SU-DHL-6 (cell line): ENCODE data around the gene HIPK4.

Source experiments
- H2AFZ ChIP-seq: fragments of 200-600 bp; sonication (generic); 2 replicates; pipeline ENCODE4 v1.6.1; 2014; ENCODE audit warnings: low read depth, mild to moderate bottlenecking, moderate library complexity, mixed read lengths, antibody characterized with exemption, low read length; ENCODE audit not compliant: severe bottlenecking
- H3F3A ChIP-seq: fragments of 200-600 bp; shearing (Covaris generic); 2 replicates; pipeline ENCODE4 v1.6.0; 2016; ENCODE audit warnings: antibody characterized with exemption, mild to moderate bottlenecking; ENCODE audit not compliant: insufficient read depth
- H3K27ac ChIP-seq: fragments of 200-600 bp; sonication (generic); 2 replicates; pipeline ENCODE4 v1.5.1; 2016; ENCODE audit warnings: low read depth, mild to moderate bottlenecking, low read length, moderate library complexity, mixed read lengths
- H3K27me3 ChIP-seq: fragments of 200-600 bp; sonication (generic), shearing (Covaris generic); 2 replicates; pipeline ENCODE4 v1.6.0; 2014; ENCODE audit warnings: mild to moderate bottlenecking, low read length
- H3K36me3 ChIP-seq: fragments of 200-600 bp; sonication (generic); 2 replicates; pipeline ENCODE4 v1.6.1; 2014; ENCODE audit warnings: mild to moderate bottlenecking, low read length, mixed read lengths
- H3K4me2 ChIP-seq: fragments of 300-600, 200-600 bp; shearing (Covaris generic), sonication (generic); 2 replicates; pipeline ENCODE4 v1.6.0; 2014; ENCODE audit warnings: low read length, low read depth, mild to moderate bottlenecking; ENCODE audit not compliant: poor library complexity, severe bottlenecking
- H3K4me3 ChIP-seq: fragments of 200-600 bp; sonication (generic); 2 replicates; pipeline ENCODE4 v1.5.1; 2014; ENCODE audit warnings: antibody characterized with exemption, low read length, mild to moderate bottlenecking, mixed read lengths; ENCODE audit not compliant: insufficient read depth, poor library complexity, severe bottlenecking
- H3K79me2 ChIP-seq: fragments of 200-600 bp; sonication (generic); 2 replicates; pipeline ENCODE4 v1.6.1; 2014; ENCODE audit warnings: mild to moderate bottlenecking, low read length, moderate library complexity; ENCODE audit not compliant: insufficient read depth
- H3K9ac ChIP-seq: fragments of 200-600 bp; sonication (generic); 2 replicates; pipeline ENCODE4 v1.7.0; 2014; ENCODE audit warnings: mild to moderate bottlenecking, low read length
- H3K9me2 ChIP-seq: fragments of 200-600 bp; sonication (generic); replicated peaks from 2 replicates; pipeline ENCODE4 v1.6.1; 2014; ENCODE audit warnings: low read length; ENCODE audit not compliant: insufficient read depth
- H3K9me3 ChIP-seq: fragments of 200-600 bp; sonication (generic); 2 replicates; pipeline ENCODE4 v1.6.1; 2014; ENCODE audit warnings: low read length, mixed read lengths; ENCODE audit not compliant: insufficient read depth
- H4K20me1 ChIP-seq: fragments of 200-600 bp; sonication (generic); 2 replicates; pipeline ENCODE4 v1.6.1; 2014; ENCODE audit warnings: low read depth, mild to moderate bottlenecking, antibody characterized with exemption, low read length, moderate library complexity, mixed read lengths
- CTCF ChIP-seq: fragments of 200-600 bp; sonication (generic); IDR thresholded peaks from one replicate; pipeline ENCODE4 v1.5.1; 2017; ENCODE audit warnings: antibody characterized with exemption, mild to moderate bottlenecking, low read length, moderate library complexity; ENCODE audit not compliant: insufficient read depth, poor library complexity, severe bottlenecking
- EZH2phosphoT487 ChIP-seq: fragments of 200-600 bp; sonication (generic), shearing (Covaris generic); conservative IDR thresholded peaks from 2 replicates; pipeline ENCODE4 v1.6.1; 2018; ENCODE audit warnings: mild to moderate bottlenecking, antibody characterized with exemption, low read length, moderate library complexity, mixed read lengths

Gene HIPK4

GRCh38 chr19:40342644-40343311 lies 47.2 kb downstream of the HIPK4 start:
- no peak overlapping the region for H2AFZ ChIP-seq
- TF ChIP-seq CTCF (no peak), EZH2phosphoT487 (no peak)
- no peak overlapping the region for H3K4me3 ChIP-seq
- H3K27me3 ChIP-seq = no peaks in the 10 kb centered on the region
- no peaks in the 10 kb centered on the region for H3K9me2 ChIP-seq
- H3K36me3 ChIP-seq = no peaks in the 10 kb centered on the region
- H3F3A ChIP-seq = no peaks in the 10 kb centered on the region
- peaks cover 26% of the 10 kb centered on the region for H3K79me2 ChIP-seq
- H3K9ac ChIP-seq = no peak overlapping the region
- no peaks in the 10 kb centered on the region; the same call in 1 of the 2 replicates for H4K20me1 ChIP-seq
- no peaks in the 10 kb centered on the region for H3K9me3 ChIP-seq
- no peak overlapping the region for H3K27ac ChIP-seq
- H3K4me2 ChIP-seq = no peak overlapping the region

GRCh38 chr19:40341601-40342482 lies 48.1 kb downstream of the HIPK4 start:
- Histone ChIP-seq H3K9ac (no peak overlapping the region), H3K27ac (no peak overlapping the region), H4K20me1 (no peaks in the 10 kb centered on the region; the same call in 1 of the 2 replicates), H3K27me3 (no peaks in the 10 kb centered on the region), H3K9me3 (no peaks in the 10 kb centered on the region), H3K9me2 (no peaks in the 10 kb centered on the region), H3F3A (no peaks in the 10 kb centered on the region), H3K4me2 (no peak overlapping the region), H3K79me2 (peaks cover 23% of the 10 kb centered on the region), H2AFZ (no peak overlapping the region), H3K36me3 (no peaks in the 10 kb centered on the region), H3K4me3 (no peak overlapping the region)
- no peak for TF ChIP-seq EZH2phosphoT487
- no peak for TF ChIP-seq CTCF

- Histone ChIP-seq H3K9me3 (no peaks in the 10 kb centered on the region), H3K27me3 (no peaks in the 10 kb centered on the region), H3K79me2 (peaks cover 12% of the 10 kb centered on the region; the same call in 1 of the 2 replicates), H4K20me1 (no peaks in the 10 kb centered on the region; the same call in 1 of the 2 replicates), H3K4me2 (no peak overlapping the region), H3K27ac (no peak overlapping the region), H3F3A (no peaks in the 10 kb centered on the region), H3K9me2 (no peaks in the 10 kb centered on the region), H3K9ac (no peak overlapping the region), H2AFZ (no peak overlapping the region), H3K4me3 (no peak overlapping the region), H3K36me3 (no peaks in the 10 kb centered on the region)
- TF ChIP-seq CTCF (no peak), EZH2phosphoT487 (no peak)
These were observed 50.8 kb downstream of the HIPK4 start for GRCh38 chr19:40339018-40339728.
